Measurements from ENCODE around the gene ZNF18. TPM values are rescaled to one million over a fixed set of nuclear protein-coding genes. Genes with fewer than 3 reads are reported as not detected.
A peak's percentile ranks its signal among the peaks of the same experiment; 100 is the strongest.

The ZNF18 gene
- total and polyA plus RNA-seq, 9 donors = 2.9 to 12.2 (median 6.4) TPM

GRCh38 chr17:12028611-12029010 is 31.3 kb upstream of the ZNF18 start:
- H3K36me3 ChIP-seq = no peaks in the 10 kb centered on the region
- no peaks in the 10 kb centered on the region for H3K27me3 ChIP-seq
- 92 to 97% (median 96%) methylated on average over 2 of the region's 2 CpGs for WGBS, 3 donors
- no peak overlapping the region for H3K27ac ChIP-seq
- DNase-seq = no peak
- no peak for TF ChIP-seq EP300 (IDR thresholded peaks at IDR 0.05)
- TF ChIP-seq, protein P1, sequence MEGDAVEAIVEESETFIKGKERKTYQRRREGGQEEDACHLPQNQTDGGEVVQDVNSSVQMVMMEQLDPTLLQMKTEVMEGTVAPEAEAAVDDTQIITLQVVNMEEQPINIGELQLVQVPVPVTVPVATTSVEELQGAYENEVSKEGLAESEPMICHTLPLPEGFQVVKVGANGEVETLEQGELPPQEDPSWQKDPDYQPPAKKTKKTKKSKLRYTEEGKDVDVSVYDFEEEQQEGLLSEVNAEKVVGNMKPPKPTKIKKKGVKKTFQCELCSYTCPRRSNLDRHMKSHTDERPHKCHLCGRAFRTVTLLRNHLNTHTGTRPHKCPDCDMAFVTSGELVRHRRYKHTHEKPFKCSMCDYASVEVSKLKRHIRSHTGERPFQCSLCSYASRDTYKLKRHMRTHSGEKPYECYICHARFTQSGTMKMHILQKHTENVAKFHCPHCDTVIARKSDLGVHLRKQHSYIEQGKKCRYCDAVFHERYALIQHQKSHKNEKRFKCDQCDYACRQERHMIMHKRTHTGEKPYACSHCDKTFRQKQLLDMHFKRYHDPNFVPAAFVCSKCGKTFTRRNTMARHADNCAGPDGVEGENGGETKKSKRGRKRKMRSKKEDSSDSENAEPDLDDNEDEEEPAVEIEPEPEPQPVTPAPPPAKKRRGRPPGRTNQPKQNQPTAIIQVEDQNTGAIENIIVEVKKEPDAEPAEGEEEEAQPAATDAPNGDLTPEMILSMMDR (IDR thresholded peaks at IDR 0.05) = no peak
- TF ChIP-seq POLR2A (IDR thresholded peaks at IDR 0.05) = no peak
- H3K4me1 ChIP-seq (ENCODE audit: insufficient read depth) = peaks cover 4% of the 10 kb centered on the region
- no peak overlapping the region for H3K4me3 ChIP-seq
- H3K9me3 ChIP-seq = no peaks in the 10 kb centered on the region
- intact Hi-C loops (cut with DNase I) = no loop called here

DNA sequence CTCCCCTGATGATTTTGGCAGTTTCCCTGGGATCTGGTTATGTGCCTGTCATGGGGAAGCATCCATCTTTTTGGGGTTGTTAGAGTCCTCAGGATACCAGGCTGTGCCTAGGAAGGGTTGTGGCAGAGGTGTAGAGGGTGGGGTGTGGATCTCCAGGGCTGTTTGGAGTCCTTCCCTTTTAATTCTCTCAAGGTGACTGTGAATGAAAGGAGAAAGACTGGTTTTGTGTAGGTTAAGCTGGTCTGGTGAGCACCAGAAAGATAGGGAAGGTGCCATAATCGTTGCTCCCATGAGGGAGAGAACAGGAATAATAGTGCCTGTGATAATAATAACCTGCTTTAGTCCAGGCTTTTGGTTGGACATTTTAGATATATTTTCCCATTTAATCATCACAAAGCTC is 30.4 kb upstream of the ZNF18 start:
- WGBS, 3 donors = 94 to 100% (median 100%) methylated on average over 1 of the region's 1 CpG
- TF ChIP-seq, protein P1 (IDR thresholded peaks at IDR 0.05) = no peak
- no peak for TF ChIP-seq EP300 (IDR thresholded peaks at IDR 0.05)
- no peak for TF ChIP-seq POLR2A (IDR thresholded peaks at IDR 0.05)
- no peaks in the 10 kb centered on the region for H3K9me3 ChIP-seq
- intact Hi-C loops (cut with DNase I) = no loop called here
- no peak overlapping the region for H3K27ac ChIP-seq
- H3K4me1 ChIP-seq (ENCODE audit: insufficient read depth) = peaks cover 4% of the 10 kb centered on the region
- no peak overlapping the region for H3K4me3 ChIP-seq
- DNase-seq = no peak
- H3K27me3 ChIP-seq = no peaks in the 10 kb centered on the region
- no peaks in the 10 kb centered on the region for H3K36me3 ChIP-seq

GRCh38 chr17:12024327-12024726 is 27.1 kb upstream of the ZNF18 start:
- peaks cover 4% of the 10 kb centered on the region for H3K4me1 ChIP-seq (ENCODE audit: insufficient read depth)
- WGBS, 3 donors = 43 to 53% (median 49%) methylated on average over 1 of the region's 1 CpG
- intact Hi-C loops (cut with DNase I) = no loop called here
- no peak overlapping the region for H3K27ac ChIP-seq
- no peak for TF ChIP-seq EP300 (IDR thresholded peaks at IDR 0.05)
- no peak for DNase-seq
- H3K4me3 ChIP-seq = no peak overlapping the region
- H3K27me3 ChIP-seq = no peaks in the 10 kb centered on the region
- no peaks in the 10 kb centered on the region for H3K9me3 ChIP-seq
- H3K36me3 ChIP-seq = no peaks in the 10 kb centered on the region

GRCh38 chr17:12022310-12022709 is 25.0 kb upstream of the ZNF18 start:
- DNase-seq = no peak
- H3K9me3 ChIP-seq = no peaks in the 10 kb centered on the region
- WGBS, 3 donors = 83 to 86% (median 85%) methylated on average over 2 of the region's 2 CpGs
- H3K27ac ChIP-seq = no peak overlapping the region
- H3K36me3 ChIP-seq = no peaks in the 10 kb centered on the region
- H3K4me3 ChIP-seq = no peak overlapping the region
- H3K27me3 ChIP-seq = no peaks in the 10 kb centered on the region
- TF ChIP-seq POLR2A (IDR thresholded peaks at IDR 0.05) (no peak), EP300 (IDR thresholded peaks at IDR 0.05) (no peak)
- TF ChIP-seq, protein P1 (IDR thresholded peaks at IDR 0.05) = no peak
- H3K4me1 ChIP-seq (ENCODE audit: insufficient read depth) = peaks cover 4% of the 10 kb centered on the region
- intact Hi-C loops (cut with DNase I) = no loop called here

DNA sequence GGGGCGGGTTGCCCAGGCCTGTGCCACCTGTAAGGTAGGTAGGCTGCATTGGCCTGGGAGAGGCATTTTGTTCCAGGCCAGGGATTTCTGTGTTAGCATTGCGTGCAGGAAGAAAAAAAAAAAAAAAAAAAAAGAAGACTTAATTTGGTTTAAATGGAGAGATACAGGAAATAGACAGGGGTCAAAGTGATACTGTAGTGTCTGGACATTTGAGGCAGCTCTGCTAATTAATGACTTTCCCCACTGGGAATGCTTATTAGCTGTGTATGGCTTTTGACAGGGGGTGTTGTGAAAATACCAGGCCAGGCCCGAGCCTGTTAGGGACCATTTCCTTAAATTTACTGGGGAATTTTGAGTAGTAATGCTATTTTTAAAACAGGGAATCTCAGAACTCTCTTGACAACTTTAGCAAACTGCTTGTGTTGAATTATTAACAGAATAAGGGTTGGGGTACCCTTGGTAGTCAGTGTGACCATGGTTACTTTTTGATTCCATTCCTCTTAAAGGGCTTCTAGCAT is 24.4 kb upstream of the ZNF18 start:
- Histone ChIP-seq H3K4me1 (ENCODE audit: insufficient read depth) (peaks cover 4% of the 10 kb centered on the region), H3K27ac (peak overlapping the region in 1 of 2 donors; percentile 40), H3K36me3 (no peaks in the 10 kb centered on the region), H3K27me3 (no peaks in the 10 kb centered on the region), H3K4me3 (peak overlapping the region; percentile 98), H3K9me3 (no peaks in the 10 kb centered on the region)
- DNase-seq = no peak
- no peak for TF ChIP-seq EP300 (IDR thresholded peaks at IDR 0.05)
- TF ChIP-seq POLR2A (IDR thresholded peaks at IDR 0.05) = no peak
- TF ChIP-seq, protein P1 (IDR thresholded peaks at IDR 0.05) = no peak
- 4 to 5% (median 4%) methylated on average over 3 of the region's 3 CpGs for WGBS, 3 donors
- intact Hi-C loops (cut with DNase I) = no loop called here
